Fibroblast of skin of abdomen (primary cell): Measurements from ENCODE around the gene ZFYVE26.
"Not testable (repeated sequence)": the region's sequence is repeated elsewhere in the genome, so short reads cannot be mapped to it uniquely, and the experiment has no call there.

Experiments used
- DNase-seq: peaks from one replicate; pipeline ENCODE4 v3.0.0-alpha.2; 2013

ZFYVE26 gene

GRCh38 chr14:67705211-67705610 lies 111.2 kb downstream of the ZFYVE26 start:
- DNase-seq, result no peak

GRCh38 chr14:67704484-67705089 lies 111.8 kb downstream of the ZFYVE26 start:
- DNase-seq, result peak; percentile 41

- DNase-seq, result no peak
Observed at GRCh38 chr14:67703997-67704396, 112.4 kb downstream of the ZFYVE26 start.

GRCh38 chr14:67701492-67701891 lies 114.9 kb downstream of the ZFYVE26 start, which contains the start of gene RDH12:
Gene RDH12 (plus strand): TSS chr14:67701886. CDS start chr14:67722643, 20,757 bp downstream.
- DNase-seq, result not testable (repeated sequence)

GRCh38 chr14:67698179-67698578 lies 118.2 kb downstream of the ZFYVE26 start:
- no peak for DNase-seq

- no peak for DNase-seq
Observed at GRCh38 chr14:67697006-67697405, 119.4 kb downstream of the ZFYVE26 start.
